Stomach smooth muscle (tissue), 2 donors: ENCODE results near the gene PPFIA4.
A peak's percentile ranks its signal among the peaks of the same experiment; 100 is the strongest.
"Not testable (repeated sequence)": the region's sequence is repeated elsewhere in the genome, so short reads cannot be mapped to it uniquely, and the experiment has no call there.

Source experiments
- H3K27ac ChIP-seq: one replicate; pipeline ENCODE4 v1.7.0; 2013; ENCODE audit warnings: mild to moderate bottlenecking, low read length, inconsistent platforms
- H3K27me3 ChIP-seq, 2 donors: one replicate each; pipeline ENCODE4 v1.7.0; 2013; ENCODE audit warnings: low read length in 2 of 2; ENCODE audit not compliant: insufficient read depth in 2 of 2, control insufficient read depth in 1 of 2
- H3K36me3 ChIP-seq, 2 donors: one replicate each; pipeline ENCODE4 v1.7.0; 2013; ENCODE audit warnings: low read length in 2 of 2; ENCODE audit not compliant: control insufficient read depth in 2 of 2, insufficient read depth in 2 of 2
- H3K4me1 ChIP-seq: one replicate; pipeline ENCODE4 v1.7.0; 2013; ENCODE audit warnings: low read length; ENCODE audit not compliant: control insufficient read depth, insufficient read depth
- H3K4me3 ChIP-seq, 2 donors: one replicate each; pipeline ENCODE4 v1.7.0; 2013; ENCODE audit warnings: low read length in 2 of 2
- H3K9ac ChIP-seq, 2 donors: one replicate each; pipeline ENCODE4 v1.7.0; 2013; ENCODE audit warnings: low read length in 2 of 2, mild to moderate bottlenecking in 1 of 2
- H3K9me3 ChIP-seq, 2 donors: one replicate each; pipeline ENCODE4 v1.7.0; 2013; ENCODE audit warnings: low read length in 2 of 2; ENCODE audit not compliant: control insufficient read depth in 2 of 2
- donor health status: healthy.
- donor health status: Pancreatic carcinoma.

The PPFIA4 gene

DNA sequence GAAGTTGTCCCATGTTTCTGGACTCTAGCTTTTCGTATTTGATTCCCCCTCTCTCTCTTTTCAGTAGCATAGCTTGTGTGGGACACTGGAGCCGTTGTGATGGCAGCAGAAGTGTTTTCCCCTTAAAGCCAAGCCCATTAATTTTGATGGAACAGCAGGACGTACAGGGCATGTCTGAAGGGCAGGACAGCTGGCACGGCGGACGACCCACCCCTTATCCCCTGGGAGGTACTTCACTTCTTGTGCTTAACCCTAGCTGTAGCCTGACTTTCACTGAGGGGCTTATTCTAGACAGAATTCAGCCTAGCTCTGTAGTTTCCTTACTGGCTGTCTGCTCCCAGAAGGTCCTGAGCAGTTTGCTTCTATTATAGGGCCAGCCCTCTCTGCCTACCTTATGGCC, 8.6 kb upstream of the PPFIA4 start:
- Histone ChIP-seq H3K9ac (no peak overlapping the region), H3K27me3 (no peaks in the 10 kb centered on the region), H3K4me3 (no peak overlapping the region), H3K36me3 (peaks cover 59 to 67% of the 10 kb centered on the region in 2 donors), H3K4me1 (no peaks in the 10 kb centered on the region), H3K9me3 (no peaks in the 10 kb centered on the region), H3K27ac (no peak overlapping the region)

DNA sequence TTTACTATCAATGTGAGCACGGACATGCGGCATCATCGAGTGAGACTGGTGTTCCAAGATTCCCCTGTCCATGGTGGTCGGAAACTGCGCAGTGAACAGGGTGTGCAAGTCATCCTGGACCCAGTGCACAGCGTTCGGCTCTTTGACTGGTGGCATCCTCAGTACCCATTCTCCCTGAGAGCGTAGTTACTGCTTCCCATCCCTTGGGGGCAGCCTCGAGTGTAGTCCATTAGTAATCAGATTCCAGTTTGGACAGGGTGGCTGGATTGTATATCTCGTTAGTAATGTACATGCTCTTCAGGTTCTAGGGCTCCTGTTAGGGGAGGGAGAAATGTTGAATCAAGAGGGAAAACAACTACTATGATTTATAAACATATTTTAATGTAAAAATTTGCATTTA, 3.4 kb upstream of the PPFIA4 start:
- H3K27me3 ChIP-seq, H3K4me3 ChIP-seq, H3K9me3 ChIP-seq, H3K9ac ChIP-seq, H3K27ac ChIP-seq: not testable (repeated sequence)
- Histone ChIP-seq H3K36me3 (peaks cover 36 to 45% of the 10 kb centered on the region in 2 donors), H3K4me1 (peaks cover 16% of the 10 kb centered on the region)

DNA sequence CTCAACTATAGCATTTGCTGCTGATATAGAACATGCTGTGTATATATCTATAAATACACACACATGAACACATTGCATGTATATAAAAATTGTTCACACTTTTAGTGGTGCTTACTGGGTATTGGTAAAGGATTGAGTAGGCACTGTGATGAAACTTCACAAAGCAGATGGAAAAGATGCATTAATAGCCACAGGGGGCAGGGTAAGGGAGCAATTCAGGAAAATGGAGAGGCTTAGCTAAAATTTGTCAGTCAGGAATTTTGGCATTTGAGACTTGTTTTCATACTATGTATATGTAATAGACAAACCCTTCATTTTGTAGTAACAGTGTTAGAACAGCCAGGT, 633 bp upstream of the PPFIA4 start:
- H3K27me3 ChIP-seq: no peaks in the 10 kb centered on the region
- peaks cover 32% of the 10 kb centered on the region for H3K4me1 ChIP-seq
- peaks cover 21 to 25% of the 10 kb centered on the region in 2 donors for H3K36me3 ChIP-seq
- peak overlapping the region; percentile 14 to 68 for H3K9ac ChIP-seq
- peak overlapping the region; percentile 81 for H3K27ac ChIP-seq
- peak overlapping the region; percentile 38 to 87 for H3K4me3 ChIP-seq
- H3K9me3 ChIP-seq: no peaks in the 10 kb centered on the region

DNA sequence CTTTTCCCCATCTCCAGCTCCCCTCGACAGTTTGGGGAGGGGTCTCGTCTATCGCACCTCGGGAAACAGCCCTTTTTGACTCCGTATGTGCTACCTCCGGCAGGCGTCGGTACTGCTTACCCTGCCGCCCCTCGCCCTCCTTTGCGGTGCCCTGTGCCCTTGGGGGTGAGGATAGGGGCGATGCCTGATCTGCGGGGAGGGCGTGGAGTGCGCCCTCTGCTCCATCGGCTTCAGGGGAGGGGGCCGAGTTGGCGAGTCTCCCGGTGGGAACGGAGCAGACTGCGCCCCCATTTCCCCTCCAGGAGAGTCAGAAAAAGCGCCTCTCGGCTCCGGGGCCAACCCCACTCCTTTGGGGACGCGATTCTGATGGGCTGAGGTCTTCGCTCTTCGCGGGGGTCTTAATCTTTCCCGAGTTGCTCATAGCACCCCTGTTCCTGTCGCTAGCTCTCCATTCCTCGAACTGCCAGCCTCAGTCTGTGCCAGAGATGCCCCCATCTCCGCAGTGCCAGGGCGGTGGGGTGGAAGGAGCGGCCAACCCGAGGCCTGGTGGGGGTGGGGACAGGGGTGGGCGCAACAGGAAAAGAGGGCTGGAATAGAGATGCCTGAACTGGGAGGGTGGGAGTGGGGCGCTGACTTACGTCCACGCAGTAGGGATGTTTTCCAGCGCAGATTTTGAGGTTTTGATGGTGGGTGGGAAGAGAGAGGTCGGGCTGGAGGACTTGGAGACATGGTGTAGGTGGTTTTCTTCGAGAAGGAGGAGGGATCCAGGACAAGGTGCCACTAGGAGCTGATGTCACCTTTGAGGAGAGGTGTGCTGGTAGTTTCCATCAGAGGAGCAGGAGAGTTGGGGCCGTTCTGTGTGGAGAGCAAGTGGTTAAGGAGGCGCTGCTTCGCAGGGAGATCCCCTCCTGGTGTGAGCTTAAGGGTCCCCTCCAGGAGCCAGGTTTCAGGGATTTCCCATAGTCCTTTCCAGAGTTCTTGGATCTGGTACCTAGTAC, 674 bp downstream of the PPFIA4 start:
- H3K27ac ChIP-seq: no peak overlapping the region
- H3K9me3 ChIP-seq: no peaks in the 10 kb centered on the region

DNA sequence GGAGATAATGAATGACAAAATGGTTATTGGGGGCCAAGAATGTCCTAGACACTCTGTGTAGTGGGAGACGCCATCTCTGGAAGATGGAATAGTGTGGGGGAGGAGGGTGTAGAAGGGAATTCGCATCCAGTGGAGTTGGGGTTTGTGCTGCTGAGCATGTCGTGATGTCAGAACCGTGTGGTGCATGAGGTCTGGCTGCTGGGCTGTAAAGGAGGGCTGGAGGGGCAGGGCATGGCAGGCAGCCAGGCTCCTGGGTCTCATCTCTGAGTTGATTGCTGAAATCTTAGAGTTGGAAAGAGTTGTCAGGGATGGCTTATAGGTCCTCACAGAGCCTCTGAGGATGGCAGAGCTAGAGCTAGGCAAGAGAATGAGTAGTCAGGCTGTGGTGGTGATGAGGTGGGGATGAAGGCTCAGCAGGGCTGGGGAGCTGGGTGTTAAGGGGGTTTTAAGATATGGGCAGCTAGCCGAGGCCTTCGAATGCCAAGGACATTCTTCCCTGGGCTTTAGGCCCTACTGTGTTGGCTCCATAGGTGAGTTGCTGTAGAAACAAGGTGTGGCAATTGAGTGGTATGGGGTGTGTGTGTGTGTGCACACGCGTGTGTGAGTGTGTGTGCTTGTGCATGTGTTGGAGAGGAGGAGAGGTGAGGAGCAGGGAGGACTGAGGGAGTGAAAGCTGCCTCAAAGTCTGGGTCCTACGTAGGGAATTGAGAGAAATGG, 1.9 kb downstream of the PPFIA4 start:
- Histone ChIP-seq H3K9ac (no peak overlapping the region), H3K4me1 (peaks cover 32% of the 10 kb centered on the region)

More for the DNA sequence above, 674 bp downstream of the PPFIA4 start:
- Histone ChIP-seq H3K4me1 (peaks cover 32% of the 10 kb centered on the region), H3K27me3 (no peaks in the 10 kb centered on the region), H3K9ac (peak overlapping the region; percentile 60 to 69), H3K36me3 (peaks cover 10 to 15% of the 10 kb centered on the region in 2 donors), H3K4me3 (peak overlapping the region; percentile 87 to 93)

DNA sequence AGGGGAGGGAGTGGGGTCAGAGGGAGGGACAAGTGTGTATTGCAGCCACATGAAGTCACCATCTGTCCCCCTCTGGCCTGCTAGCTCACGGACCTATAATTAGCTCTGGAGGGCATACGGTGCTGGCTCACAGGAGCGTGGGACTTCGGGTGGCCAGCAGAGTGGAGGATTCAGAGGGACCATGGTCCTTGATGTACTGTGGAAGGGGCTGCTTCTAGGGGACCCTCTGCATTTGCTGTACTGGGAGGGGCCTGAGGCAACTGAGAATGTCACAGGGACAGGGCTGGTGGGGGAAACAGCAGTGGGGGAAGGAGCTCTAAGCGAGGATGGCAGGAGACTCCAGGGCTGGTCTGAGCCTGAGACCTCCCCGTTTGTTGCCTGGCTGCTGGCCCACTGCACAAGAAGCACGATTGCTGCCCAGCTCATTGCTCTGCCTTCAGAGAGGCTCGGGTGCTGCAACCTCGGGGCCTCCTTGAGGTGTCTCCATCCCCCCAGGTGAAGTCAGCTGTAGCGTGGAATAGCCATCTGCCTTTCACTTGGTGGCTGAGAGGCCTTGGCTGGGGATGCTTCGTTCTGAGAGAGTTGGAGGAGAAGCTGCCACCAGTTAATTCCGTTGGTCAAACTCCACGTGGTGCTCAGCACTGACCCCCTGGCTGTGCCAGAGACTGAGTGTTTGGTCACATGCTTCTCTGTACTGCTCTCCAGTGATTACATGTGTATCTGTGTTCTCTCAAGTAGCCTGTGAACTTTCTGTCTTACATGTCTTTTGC, 2.7 kb downstream of the PPFIA4 start:
- Histone ChIP-seq H3K36me3 (peaks cover 7 to 8% of the 10 kb centered on the region in 2 donors), H3K27ac (no peak overlapping the region), H3K9ac (peak overlapping the region in 1 of 2 donors; percentile 29), H3K27me3 (no peaks in the 10 kb centered on the region), H3K9me3 (no peaks in the 10 kb centered on the region), H3K4me1 (peaks cover 32% of the 10 kb centered on the region), H3K4me3 (no peak overlapping the region)

More for the DNA sequence above, 1.9 kb downstream of the PPFIA4 start:
- H3K4me3 ChIP-seq: peak overlapping the region in 1 of 2 donors; percentile 20
- H3K9me3 ChIP-seq: no peaks in the 10 kb centered on the region
- H3K27me3 ChIP-seq: no peaks in the 10 kb centered on the region
- no peak overlapping the region for H3K27ac ChIP-seq
- H3K36me3 ChIP-seq: peaks cover 9 to 13% of the 10 kb centered on the region in 2 donors

DNA sequence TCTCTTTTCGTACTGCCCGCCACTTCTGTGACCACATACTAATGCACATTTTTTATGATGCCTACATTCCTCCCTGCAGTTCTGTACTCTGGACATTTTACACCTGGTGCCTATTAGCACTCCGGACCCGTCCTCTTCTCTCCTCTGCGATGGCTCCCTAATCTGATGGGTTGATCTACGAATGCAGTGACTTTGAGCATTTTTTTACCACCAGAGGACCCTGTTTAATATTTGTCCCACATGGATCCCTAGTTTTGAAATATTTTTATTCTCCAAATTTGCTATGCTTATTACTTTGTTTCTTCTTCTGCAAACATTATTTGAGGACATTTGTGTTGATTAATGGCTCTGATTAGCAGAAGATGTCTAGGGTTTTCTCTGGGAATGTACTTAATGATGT, 5.2 kb downstream of the PPFIA4 start:
- H3K36me3 ChIP-seq: no peaks in the 10 kb centered on the region
- H3K9ac ChIP-seq: no peak overlapping the region
- H3K9me3 ChIP-seq: no peaks in the 10 kb centered on the region
- H3K4me1 ChIP-seq: peaks cover 28% of the 10 kb centered on the region
- no peaks in the 10 kb centered on the region for H3K27me3 ChIP-seq
- no peak overlapping the region for H3K4me3 ChIP-seq
- H3K27ac ChIP-seq: no peak overlapping the region

DNA sequence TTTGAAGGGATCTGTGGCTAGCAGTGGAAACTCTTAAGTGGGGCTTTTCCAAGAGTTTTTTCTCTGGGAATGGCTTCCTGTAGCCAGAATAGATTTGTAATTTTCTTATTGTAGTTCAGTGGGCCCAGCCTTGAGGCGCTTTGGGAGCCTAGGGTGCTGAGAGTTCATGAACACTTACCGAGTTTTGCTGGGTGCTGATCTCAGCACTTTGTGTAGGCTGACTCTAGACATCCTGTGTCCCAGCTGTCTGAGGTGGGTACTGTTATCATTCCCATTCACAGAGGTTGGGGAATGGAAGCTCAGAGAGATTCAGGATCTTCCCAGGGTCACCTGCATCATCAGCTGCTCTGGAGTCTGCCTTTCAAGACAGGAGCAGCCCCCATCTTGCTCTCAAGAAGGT, 7.0 kb downstream of the PPFIA4 start:
- Histone ChIP-seq H3K36me3 (no peaks in the 10 kb centered on the region), H3K27me3 (no peaks in the 10 kb centered on the region), H3K27ac (no peak overlapping the region), H3K4me1 (peaks cover 29% of the 10 kb centered on the region), H3K9ac (no peak overlapping the region), H3K4me3 (no peak overlapping the region), H3K9me3 (no peaks in the 10 kb centered on the region)

DNA sequence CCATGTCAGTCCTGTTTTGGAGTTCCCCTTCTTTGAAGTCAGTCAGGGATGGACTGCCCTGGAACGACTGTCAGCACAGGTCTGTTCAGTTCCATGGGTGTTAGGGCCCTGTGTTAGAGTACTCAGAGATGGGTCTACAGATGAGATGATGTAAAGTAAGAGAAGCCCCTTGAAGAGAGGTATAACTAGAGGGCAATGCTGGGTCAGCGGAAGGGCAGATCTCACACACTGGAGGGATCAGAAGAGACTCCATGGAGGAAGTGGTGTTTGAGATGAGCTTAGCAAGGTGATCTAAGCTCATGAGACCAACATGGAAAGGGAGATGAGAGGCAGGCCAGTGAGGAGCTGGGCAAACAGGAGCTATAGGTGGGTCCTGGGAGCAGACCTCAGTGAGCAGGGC, 7.6 kb downstream of the PPFIA4 start:
- no peaks in the 10 kb centered on the region for H3K36me3 ChIP-seq
- H3K4me3 ChIP-seq: no peak overlapping the region
- no peaks in the 10 kb centered on the region for H3K27me3 ChIP-seq
- H3K9ac ChIP-seq: no peak overlapping the region
- H3K9me3 ChIP-seq: no peaks in the 10 kb centered on the region
- H3K4me1 ChIP-seq: peaks cover 29% of the 10 kb centered on the region
- H3K27ac ChIP-seq: no peak overlapping the region

DNA sequence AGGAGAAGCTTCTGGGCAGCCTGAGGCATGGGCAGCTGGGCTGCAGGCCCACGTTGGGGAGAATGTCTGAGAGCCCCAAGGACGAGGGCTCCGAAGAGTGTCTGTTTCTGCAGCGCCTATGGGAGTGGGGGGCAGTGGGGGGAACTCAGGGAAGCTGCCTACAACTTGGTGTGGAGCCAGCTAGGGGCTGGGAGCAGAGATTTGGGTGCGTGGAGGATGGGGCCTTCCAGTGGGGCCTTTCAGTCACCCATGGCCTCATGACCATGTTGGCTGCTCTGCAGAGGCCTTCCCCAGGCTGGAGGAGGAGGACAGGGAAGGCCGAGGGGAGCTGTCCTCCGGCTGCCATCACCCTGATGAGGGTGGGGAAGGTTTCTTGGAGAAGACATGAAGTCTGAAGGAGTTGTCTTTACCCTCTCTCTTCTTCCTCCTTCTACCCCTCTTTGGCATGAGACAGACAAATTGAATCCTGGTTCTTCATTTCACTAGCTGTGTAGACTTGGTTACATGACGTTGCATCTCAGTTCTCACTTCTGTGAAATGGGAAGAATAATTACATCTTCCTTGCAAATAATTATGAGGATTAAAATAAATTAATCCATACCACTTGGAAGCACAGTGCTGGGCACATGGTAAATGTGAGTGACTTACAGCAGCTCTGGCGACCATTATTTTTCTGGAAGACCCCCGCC, 8.3 kb downstream of the PPFIA4 start:
- no peak overlapping the region for H3K9ac ChIP-seq
- no peak overlapping the region for H3K4me3 ChIP-seq
- no peaks in the 10 kb centered on the region for H3K36me3 ChIP-seq
- H3K27ac ChIP-seq: no peak overlapping the region
- peaks cover 26% of the 10 kb centered on the region for H3K4me1 ChIP-seq
- H3K27me3 ChIP-seq: no peaks in the 10 kb centered on the region
- no peaks in the 10 kb centered on the region for H3K9me3 ChIP-seq
